ENCODE results near the gene PTPRM.

Gene PTPRM

DNA sequence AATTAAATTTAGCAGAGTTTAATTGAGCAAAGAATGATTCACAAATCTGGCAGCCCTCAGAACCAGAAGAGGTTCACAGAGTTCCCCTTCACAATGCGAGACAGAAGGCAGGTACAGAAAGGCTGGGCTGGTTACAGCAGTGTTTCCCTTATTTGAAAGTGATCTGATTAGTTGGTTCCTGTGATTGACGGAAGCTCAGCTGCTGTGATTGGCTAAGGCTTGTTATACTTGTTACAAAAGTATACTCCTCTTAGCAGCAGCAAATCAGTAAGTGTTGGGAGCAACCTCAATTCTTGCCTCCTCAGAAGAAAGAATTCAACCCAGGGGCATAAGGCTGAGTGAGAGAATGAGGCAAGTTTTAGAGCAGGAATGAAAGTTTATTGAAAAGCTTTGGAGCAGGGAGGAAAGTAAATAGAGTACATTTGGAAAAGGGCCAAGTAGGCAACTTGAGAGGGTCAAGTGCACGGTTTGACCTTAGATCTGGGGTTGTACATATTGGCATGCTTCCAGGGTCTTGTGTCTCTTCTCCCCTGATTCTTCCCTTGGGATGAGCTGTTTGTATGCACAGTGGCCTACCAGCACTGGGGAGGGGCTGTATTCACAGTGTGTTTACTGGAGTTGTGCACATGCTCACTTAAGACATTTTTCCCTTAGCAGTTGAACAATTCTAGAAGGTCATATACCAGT lies 610.4 kb downstream of the PTPRM start:
- no peaks in the 10 kb centered on the region for H3K36me3 ChIP-seq (ENCODE audit: control insufficient read depth in 2 of 2, insufficient read depth in 2 of 2, low read length in 2 of 2)
- no peaks in the 10 kb centered on the region for H3K4me1 ChIP-seq (ENCODE audit: control insufficient read depth in 2 of 2, insufficient read depth in 2 of 2, low read length in 2 of 2)
- no peak overlapping the region for H3K4me3 ChIP-seq (ENCODE audit: low read length in 2 of 2)
- H3K9ac ChIP-seq (ENCODE audit: low read depth in 1 of 2, low read length in 2 of 2) = no peak overlapping the region
- no peak overlapping the region for H3K27ac ChIP-seq (ENCODE audit: low read depth in 2 of 2, low read length in 2 of 2)
- H3K9me3 ChIP-seq (ENCODE audit: control insufficient read depth in 2 of 2, low read length in 2 of 2) = no peaks in the 10 kb centered on the region
- no peaks in the 10 kb centered on the region for H3K27me3 ChIP-seq (ENCODE audit: control insufficient read depth in 2 of 2, insufficient read depth in 2 of 2, low read length in 2 of 2)

DNA sequence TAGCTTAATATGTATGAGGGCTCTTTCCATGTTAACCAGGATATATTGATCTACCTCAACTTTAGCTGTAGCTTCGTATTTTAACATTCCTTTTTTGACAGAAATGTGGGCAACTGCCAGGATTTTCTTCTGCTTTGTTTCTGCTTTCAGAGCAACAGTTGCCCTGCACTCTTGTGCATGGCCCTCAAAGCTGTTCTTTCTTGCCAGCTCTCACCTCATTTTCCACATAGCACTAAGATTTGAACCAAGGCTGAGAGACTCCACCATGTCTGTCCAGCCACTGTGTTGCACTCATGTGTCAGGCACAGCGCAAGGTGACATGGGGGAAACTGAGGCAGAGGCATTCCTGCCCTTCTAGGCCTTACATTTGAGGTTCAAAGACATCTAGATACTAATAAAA lies 619.3 kb downstream of the PTPRM start:
- H3K9ac ChIP-seq (ENCODE audit: low read depth in 1 of 2, low read length in 2 of 2) = no peak overlapping the region
- no peaks in the 10 kb centered on the region for H3K4me1 ChIP-seq (ENCODE audit: control insufficient read depth in 2 of 2, insufficient read depth in 2 of 2, low read length in 2 of 2)
- no peaks in the 10 kb centered on the region for H3K27me3 ChIP-seq (ENCODE audit: control insufficient read depth in 2 of 2, insufficient read depth in 2 of 2, low read length in 2 of 2)
- no peak overlapping the region for H3K4me3 ChIP-seq (ENCODE audit: low read length in 2 of 2)
- no peaks in the 10 kb centered on the region for H3K9me3 ChIP-seq (ENCODE audit: control insufficient read depth in 2 of 2, low read length in 2 of 2)
- no peaks in the 10 kb centered on the region for H3K36me3 ChIP-seq (ENCODE audit: control insufficient read depth in 2 of 2, insufficient read depth in 2 of 2, low read length in 2 of 2)
- no peak overlapping the region for H3K27ac ChIP-seq (ENCODE audit: low read depth in 2 of 2, low read length in 2 of 2)

GRCh38 chr18:8188184-8188583 lies 621.1 kb downstream of the PTPRM start:
- H3K4me1 ChIP-seq (ENCODE audit: control insufficient read depth in 2 of 2, insufficient read depth in 2 of 2, low read length in 2 of 2) = no peaks in the 10 kb centered on the region
- no peak overlapping the region for H3K4me3 ChIP-seq (ENCODE audit: low read length in 2 of 2)
- H3K36me3 ChIP-seq (ENCODE audit: control insufficient read depth in 2 of 2, insufficient read depth in 2 of 2, low read length in 2 of 2) = no peaks in the 10 kb centered on the region
- no peak overlapping the region for H3K9ac ChIP-seq (ENCODE audit: low read depth in 1 of 2, low read length in 2 of 2)
- H3K9me3 ChIP-seq (ENCODE audit: control insufficient read depth in 2 of 2, low read length in 2 of 2) = no peaks in the 10 kb centered on the region
- no peaks in the 10 kb centered on the region for H3K27me3 ChIP-seq (ENCODE audit: control insufficient read depth in 2 of 2, insufficient read depth in 2 of 2, low read length in 2 of 2)
- H3K27ac ChIP-seq (ENCODE audit: low read depth in 2 of 2, low read length in 2 of 2) = no peak overlapping the region

- H3K27ac ChIP-seq (ENCODE audit: low read depth in 2 of 2, low read length in 2 of 2) = no peak overlapping the region
- H3K4me3 ChIP-seq (ENCODE audit: low read length in 2 of 2) = no peak overlapping the region
- H3K27me3 ChIP-seq (ENCODE audit: control insufficient read depth in 2 of 2, insufficient read depth in 2 of 2, low read length in 2 of 2) = no peaks in the 10 kb centered on the region
- no peak overlapping the region for H3K9ac ChIP-seq (ENCODE audit: low read depth in 1 of 2, low read length in 2 of 2)
- no peaks in the 10 kb centered on the region for H3K9me3 ChIP-seq (ENCODE audit: control insufficient read depth in 2 of 2, low read length in 2 of 2)
- no peaks in the 10 kb centered on the region for H3K36me3 ChIP-seq (ENCODE audit: control insufficient read depth in 2 of 2, insufficient read depth in 2 of 2, low read length in 2 of 2)
- no peaks in the 10 kb centered on the region for H3K4me1 ChIP-seq (ENCODE audit: control insufficient read depth in 2 of 2, insufficient read depth in 2 of 2, low read length in 2 of 2)
Observed at GRCh38 chr18:8190980-8191379, 623.9 kb downstream of the PTPRM start.

DNA sequence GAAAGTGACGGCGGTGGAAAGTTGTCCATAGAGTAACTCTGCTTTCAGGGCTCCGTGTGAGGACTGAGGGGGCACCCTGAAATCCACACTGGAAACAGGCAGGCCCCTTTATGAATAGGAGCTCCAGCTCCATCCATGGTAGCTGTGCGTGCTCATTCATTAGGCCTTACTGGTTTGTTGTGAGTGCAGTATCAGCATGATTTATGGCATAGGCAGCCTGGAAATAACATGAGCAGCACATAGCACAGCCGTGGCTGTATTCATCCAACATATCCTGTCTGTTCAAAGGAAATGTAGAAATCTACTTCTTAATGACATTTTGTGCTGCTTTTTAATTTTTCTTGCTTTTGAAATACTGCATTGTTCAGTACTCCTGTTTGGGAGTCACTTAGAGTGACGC lies 627.3 kb downstream of the PTPRM start:
- no peaks in the 10 kb centered on the region for H3K27me3 ChIP-seq (ENCODE audit: control insufficient read depth in 2 of 2, insufficient read depth in 2 of 2, low read length in 2 of 2)
- H3K4me1 ChIP-seq (ENCODE audit: control insufficient read depth in 2 of 2, insufficient read depth in 2 of 2, low read length in 2 of 2) = no peaks in the 10 kb centered on the region
- H3K9ac ChIP-seq (ENCODE audit: low read depth in 1 of 2, low read length in 2 of 2) = no peak overlapping the region
- no peaks in the 10 kb centered on the region for H3K36me3 ChIP-seq (ENCODE audit: control insufficient read depth in 2 of 2, insufficient read depth in 2 of 2, low read length in 2 of 2)
- no peak overlapping the region for H3K4me3 ChIP-seq (ENCODE audit: low read length in 2 of 2)
- H3K27ac ChIP-seq (ENCODE audit: low read depth in 2 of 2, low read length in 2 of 2) = no peak overlapping the region
- no peaks in the 10 kb centered on the region for H3K9me3 ChIP-seq (ENCODE audit: control insufficient read depth in 2 of 2, low read length in 2 of 2)

- Histone ChIP-seq H3K36me3 (ENCODE audit: control insufficient read depth in 2 of 2, insufficient read depth in 2 of 2, low read length in 2 of 2) (no peaks in the 10 kb centered on the region), H3K27ac (ENCODE audit: low read depth in 2 of 2, low read length in 2 of 2) (no peak overlapping the region), H3K4me1 (ENCODE audit: control insufficient read depth in 2 of 2, insufficient read depth in 2 of 2, low read length in 2 of 2) (no peaks in the 10 kb centered on the region), H3K27me3 (ENCODE audit: control insufficient read depth in 2 of 2, insufficient read depth in 2 of 2, low read length in 2 of 2) (no peaks in the 10 kb centered on the region), H3K9me3 (ENCODE audit: control insufficient read depth in 2 of 2, low read length in 2 of 2) (no peaks in the 10 kb centered on the region), H3K9ac (ENCODE audit: low read depth in 1 of 2, low read length in 2 of 2) (no peak overlapping the region), H3K4me3 (ENCODE audit: low read length in 2 of 2) (no peak overlapping the region)
Observed at GRCh38 chr18:8196238-8196637, 629.1 kb downstream of the PTPRM start.

DNA sequence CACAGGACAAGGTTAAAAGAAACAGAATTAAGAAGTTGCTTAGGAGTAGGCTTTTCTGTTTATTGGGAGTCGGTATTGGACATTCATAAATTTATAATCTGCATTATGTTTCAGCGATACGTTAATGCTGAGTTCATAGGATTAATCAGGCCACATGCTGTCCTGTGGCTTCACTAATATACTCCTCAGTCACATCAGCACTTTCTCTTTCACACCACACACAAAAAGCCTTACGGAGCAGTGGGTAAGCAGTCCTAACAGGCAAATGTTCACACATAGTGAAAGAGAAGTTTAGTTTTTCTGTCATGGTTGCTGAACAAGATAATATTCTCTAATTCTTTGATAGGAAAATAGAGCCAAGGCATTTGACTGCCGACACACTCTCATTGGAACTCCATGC lies 630.4 kb downstream of the PTPRM start:
- no peaks in the 10 kb centered on the region for H3K27me3 ChIP-seq (ENCODE audit: control insufficient read depth in 2 of 2, insufficient read depth in 2 of 2, low read length in 2 of 2)
- no peak overlapping the region for H3K9ac ChIP-seq (ENCODE audit: low read depth in 1 of 2, low read length in 2 of 2)
- H3K36me3 ChIP-seq (ENCODE audit: control insufficient read depth in 2 of 2, insufficient read depth in 2 of 2, low read length in 2 of 2) = no peaks in the 10 kb centered on the region
- no peaks in the 10 kb centered on the region for H3K4me1 ChIP-seq (ENCODE audit: control insufficient read depth in 2 of 2, insufficient read depth in 2 of 2, low read length in 2 of 2)
- H3K4me3 ChIP-seq (ENCODE audit: low read length in 2 of 2) = no peak overlapping the region
- no peaks in the 10 kb centered on the region for H3K9me3 ChIP-seq (ENCODE audit: control insufficient read depth in 2 of 2, low read length in 2 of 2)
- H3K27ac ChIP-seq (ENCODE audit: low read depth in 2 of 2, low read length in 2 of 2) = no peak overlapping the region

- H3K36me3 ChIP-seq (ENCODE audit: control insufficient read depth in 2 of 2, insufficient read depth in 2 of 2, low read length in 2 of 2) = no peaks in the 10 kb centered on the region
- H3K4me1 ChIP-seq (ENCODE audit: control insufficient read depth in 2 of 2, insufficient read depth in 2 of 2, low read length in 2 of 2) = no peaks in the 10 kb centered on the region
- no peaks in the 10 kb centered on the region for H3K9me3 ChIP-seq (ENCODE audit: control insufficient read depth in 2 of 2, low read length in 2 of 2)
- no peaks in the 10 kb centered on the region for H3K27me3 ChIP-seq (ENCODE audit: control insufficient read depth in 2 of 2, insufficient read depth in 2 of 2, low read length in 2 of 2)
- H3K4me3 ChIP-seq (ENCODE audit: low read length in 2 of 2) = no peak overlapping the region
- no peak overlapping the region for H3K9ac ChIP-seq (ENCODE audit: low read depth in 1 of 2, low read length in 2 of 2)
- H3K27ac ChIP-seq (ENCODE audit: low read depth in 2 of 2, low read length in 2 of 2) = no peak overlapping the region
Observed at GRCh38 chr18:8207996-8208395, 640.9 kb downstream of the PTPRM start.

- Histone ChIP-seq H3K9ac (ENCODE audit: low read depth in 1 of 2, low read length in 2 of 2) (no peak overlapping the region), H3K9me3 (ENCODE audit: control insufficient read depth in 2 of 2, low read length in 2 of 2) (no peaks in the 10 kb centered on the region), H3K27me3 (ENCODE audit: control insufficient read depth in 2 of 2, insufficient read depth in 2 of 2, low read length in 2 of 2) (no peaks in the 10 kb centered on the region), H3K27ac (ENCODE audit: low read depth in 2 of 2, low read length in 2 of 2) (no peak overlapping the region), H3K4me3 (ENCODE audit: low read length in 2 of 2) (no peak overlapping the region), H3K4me1 (ENCODE audit: control insufficient read depth in 2 of 2, insufficient read depth in 2 of 2, low read length in 2 of 2) (no peaks in the 10 kb centered on the region), H3K36me3 (ENCODE audit: control insufficient read depth in 2 of 2, insufficient read depth in 2 of 2, low read length in 2 of 2) (no peaks in the 10 kb centered on the region)
Observed at GRCh38 chr18:8208716-8209115, 641.6 kb downstream of the PTPRM start.

- H3K4me1 ChIP-seq (ENCODE audit: control insufficient read depth in 2 of 2, insufficient read depth in 2 of 2, low read length in 2 of 2) = no peaks in the 10 kb centered on the region
- no peaks in the 10 kb centered on the region for H3K27me3 ChIP-seq (ENCODE audit: control insufficient read depth in 2 of 2, insufficient read depth in 2 of 2, low read length in 2 of 2)
- H3K9ac ChIP-seq (ENCODE audit: low read depth in 1 of 2, low read length in 2 of 2) = no peak overlapping the region
- H3K4me3 ChIP-seq (ENCODE audit: low read length in 2 of 2) = no peak overlapping the region
- peaks cover 0 to 2% of the 10 kb centered on the region in 2 donors for H3K9me3 ChIP-seq (ENCODE audit: control insufficient read depth in 2 of 2, low read length in 2 of 2)
- no peaks in the 10 kb centered on the region for H3K36me3 ChIP-seq (ENCODE audit: control insufficient read depth in 2 of 2, insufficient read depth in 2 of 2, low read length in 2 of 2)
- H3K27ac ChIP-seq (ENCODE audit: low read depth in 2 of 2, low read length in 2 of 2) = no peak overlapping the region
Observed at GRCh38 chr18:8212896-8213780, 646.0 kb downstream of the PTPRM start.
